Aorta (tissue), 5 donors: ENCODE data around the gene RNU1-2. TPM values are rescaled to one million over a fixed set of nuclear protein-coding genes. Genes with fewer than 3 reads are reported as not detected.
"Not testable (repeated sequence)": the region's sequence is repeated elsewhere in the genome, so short reads cannot be mapped to it uniquely, and the experiment has no call there.

Experiments used
- ATAC-seq: fragments of 200-7000 bp; cut with Tn5 transposase; one replicate; pipeline ENCODE4 v1.9.1; 2022; ENCODE audit warnings: moderate library complexity; ENCODE audit not compliant: low FRiP score
- DNase-seq, 2 donors: peaks; one replicate each; pipeline ENCODE4 v3.0.0-alpha.2; 2020
- H3K27ac ChIP-seq, 2 donors: one replicate each; pipeline ENCODE4 v1.5.1; 2013; ENCODE audit warnings: low read length in 2 of 2, mild to moderate bottlenecking in 2 of 2, moderate library complexity in 2 of 2, control low read depth in 1 of 2, inconsistent platforms in 1 of 2, low read depth in 1 of 2
- H3K27me3 ChIP-seq, 2 donors: one replicate each; pipeline ENCODE4 v1.6.1; 2013; ENCODE audit warnings: control low read depth in 1 of 2, low read length in 1 of 2, mild to moderate bottlenecking in 1 of 2, moderate library complexity in 1 of 2; ENCODE audit not compliant: insufficient read depth in 2 of 2, control insufficient read depth in 1 of 2
- H3K36me3 ChIP-seq, 2 donors: one replicate each; pipeline ENCODE4 v1.6.1; 2013; ENCODE audit warnings: control low read depth in 1 of 2, low read length in 1 of 2, mild to moderate bottlenecking in 1 of 2; ENCODE audit not compliant: insufficient read depth in 2 of 2, control insufficient read depth in 1 of 2
- H3K4me1 ChIP-seq, 2 donors: one replicate each; pipeline ENCODE4 v1.6.1; 2013; ENCODE audit warnings: low read length in 2 of 2, control low read depth in 1 of 2, mild to moderate bottlenecking in 1 of 2, moderate library complexity in 1 of 2; ENCODE audit not compliant: insufficient read depth in 2 of 2, control insufficient read depth in 1 of 2
- H3K4me3 ChIP-seq, 2 donors: one replicate each; pipeline ENCODE4 v1.5.1; 2013; ENCODE audit warnings: low read length in 2 of 2, control low read depth in 1 of 2, mild to moderate bottlenecking in 1 of 2
- H3K9me3 ChIP-seq: one replicate; pipeline ENCODE4 v1.6.1; 2013; ENCODE audit warnings: mild to moderate bottlenecking, low read length; ENCODE audit not compliant: control insufficient read depth
- WGBS, 2 donors: extraction: QIAGEN DNeasy Blood & Tissue Kit; methylation state at CpG; one replicate each; pipeline ENCODE4 v1.1.7; 2013; 5-methylcytosine and 5-hydroxymethylcytosine counted together
- intact Hi-C, 2 donors: fragments of 100-400 bp; cut with DNase I; formaldehyde crosslinking; loops; one replicate each; pipeline versions ENCODE4 v1.14.2 to v1.15.0; 2022
- polyA plus RNA-seq, 2 donors: library from polyadenylated mRNA; stranded (reverse); fragments of 200-250 nt; gene quantifications; one replicate each; pipeline ENCODE4 v1.2.3, GENCODE V29; 2013
- total RNA-seq, 2 donors: library from RNA; stranded (reverse); fragmentation: NEBNext Ultra II Directional; extraction: Animal tissue kit (Norgen Biotek cat#: 25700); gene quantifications; one replicate each; pipeline ENCODE4 v1.2.1, GENCODE V29; 2021
- donor health status: healthy with polysubstance abuse.
- donor health status: Bipolar disorder and iron deficiency.
- donor health status: DM: no; HTN: no; CAD: no.
- donor health status: DM: no; HTN: no; CAD: no.
- donor health status: DM: yes; HTN: yes; CAD: no.

RNU1-2 gene
- total and polyA plus RNA-seq, 4 donors = 7,231 to 8,154 TPM; not detected in 2

GRCh38 chr1:16904560-16905109 lies 8.9 kb downstream of the RNU1-2 start:
- no peaks in the 10 kb centered on the region for H3K36me3 ChIP-seq
- no peaks in the 10 kb centered on the region for H3K27me3 ChIP-seq
- intact Hi-C loops = no loop called here
- DNase-seq = peak; percentile 98 to 99
- 0% methylated on average over 27 of the region's 27 CpGs for WGBS, 2 donors
- H3K4me3 ChIP-seq = peak overlapping the region; percentile 54 to 77
- no peaks in the 10 kb centered on the region for H3K4me1 ChIP-seq
- ATAC-seq = peak; percentile 100
- H3K9me3 ChIP-seq = no peaks in the 10 kb centered on the region
- H3K27ac ChIP-seq = peak overlapping the region; percentile 97 to 98

GRCh38 chr1:16905110-16905867 lies 9.5 kb downstream of the RNU1-2 start:
- DNase-seq (no peak), ATAC-seq (peak; percentile 89)
- 3 to 7% methylated on average over 12 of the region's 12 CpGs for WGBS, 2 donors
- intact Hi-C loops = no loop called here
- no peaks in the 10 kb centered on the region for H3K27me3 ChIP-seq
- no peaks in the 10 kb centered on the region for H3K9me3 ChIP-seq
- no peaks in the 10 kb centered on the region for H3K4me1 ChIP-seq
- peak overlapping the region; percentile 35 to 98 for H3K27ac ChIP-seq
- no peaks in the 10 kb centered on the region for H3K36me3 ChIP-seq
- H3K4me3 ChIP-seq = no peak overlapping the region

- DNase-seq = no peak
- WGBS, 2 donors = 75 to 83% methylated on average over 11 of the region's 11 CpGs
- no peaks in the 10 kb centered on the region for H3K9me3 ChIP-seq
- peak overlapping the region in 1 of 2 donors; percentile 7 for H3K27ac ChIP-seq
- H3K4me1 ChIP-seq = no peaks in the 10 kb centered on the region
- intact Hi-C loops = no loop called here
- no peak for ATAC-seq
- no peak overlapping the region for H3K4me3 ChIP-seq
- no peaks in the 10 kb centered on the region for H3K36me3 ChIP-seq
- H3K27me3 ChIP-seq = no peaks in the 10 kb centered on the region
Measured at GRCh38 chr1:16905868-16906702, 10.3 kb downstream of the RNU1-2 start.

- ATAC-seq (no peak), DNase-seq (no peak)
- no peak overlapping the region for H3K27ac ChIP-seq
- H3K9me3 ChIP-seq = no peaks in the 10 kb centered on the region
- intact Hi-C loops = no loop called here
- H3K27me3 ChIP-seq = no peaks in the 10 kb centered on the region
- no peaks in the 10 kb centered on the region for H3K36me3 ChIP-seq
- 90 to 92% methylated on average over 4 of the region's 4 CpGs for WGBS, 2 donors
- H3K4me3 ChIP-seq = no peak overlapping the region
- no peaks in the 10 kb centered on the region for H3K4me1 ChIP-seq
Measured at GRCh38 chr1:16906873-16907272, 11.1 kb downstream of the RNU1-2 start.

GRCh38 chr1:16907870-16908758 lies 12.3 kb downstream of the RNU1-2 start:
- no peak overlapping the region for H3K27ac ChIP-seq
- WGBS, 2 donors = 85 to 86% methylated on average over 15 of the region's 15 CpGs
- no peak overlapping the region for H3K4me3 ChIP-seq
- no peaks in the 10 kb centered on the region for H3K36me3 ChIP-seq
- H3K4me1 ChIP-seq = no peaks in the 10 kb centered on the region
- intact Hi-C loops = no loop called here
- H3K9me3 ChIP-seq = no peaks in the 10 kb centered on the region
- ATAC-seq (no peak), DNase-seq (no peak)
- H3K27me3 ChIP-seq = no peaks in the 10 kb centered on the region

- ATAC-seq, intact Hi-C loops, H3K27ac ChIP-seq, H3K9me3 ChIP-seq, H3K27me3 ChIP-seq, H3K4me3 ChIP-seq, H3K36me3 ChIP-seq, H3K4me1 ChIP-seq: not testable (repeated sequence)
- WGBS, 2 donors = 90 to 91% methylated on average over 8 of the region's 8 CpGs
- peak in 1 of 2 donors; percentile 55 for DNase-seq
Measured at GRCh38 chr1:16911851-16912721, 16.3 kb downstream of the RNU1-2 start.

- intact Hi-C loops, H3K4me3 ChIP-seq, H3K36me3 ChIP-seq, ATAC-seq, H3K9me3 ChIP-seq, H3K27ac ChIP-seq, H3K4me1 ChIP-seq, H3K27me3 ChIP-seq: not testable (repeated sequence)
- DNase-seq = peak in 1 of 2 donors; percentile 74
- WGBS, 2 donors = 77 to 86% methylated on average over 8 of the region's 8 CpGs
Measured at GRCh38 chr1:16912742-16913141, 17.0 kb downstream of the RNU1-2 start.
